Stimulated activated CD8-positive, alpha-beta memory T cell treated with anti-CD3 and anti-CD28 coated beads, Interleukin-4, amount 100 ng/mL, for 24 hours (primary cell): ENCODE measurements around the gene SEC63.

ENCODE experiments used
- DNase-seq: peaks from one replicate; pipeline ENCODE4 v3.0.0-alpha.2; 2020; ENCODE audit warnings: low read depth

The SEC63 gene

DNA sequence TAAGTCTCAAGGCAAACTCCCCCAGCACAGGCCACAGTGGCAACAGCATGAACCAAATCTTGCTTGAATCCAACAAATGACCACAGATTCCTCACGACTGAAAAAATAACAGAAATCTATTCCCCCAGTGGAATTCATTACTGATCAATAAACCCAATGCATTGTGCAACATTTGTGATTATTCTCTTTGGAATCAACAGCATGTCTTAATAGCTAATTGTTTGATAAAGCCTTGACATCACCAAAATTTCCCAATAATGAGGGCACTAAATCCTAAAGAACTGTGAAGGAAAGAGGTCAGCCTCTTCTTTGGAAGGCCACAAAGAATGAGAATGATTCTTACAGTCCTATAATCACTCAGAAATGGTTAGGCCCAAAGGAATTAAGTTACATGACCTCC lies 139.7 kb downstream of the SEC63 start:
- DNase-seq = no peak

DNA sequence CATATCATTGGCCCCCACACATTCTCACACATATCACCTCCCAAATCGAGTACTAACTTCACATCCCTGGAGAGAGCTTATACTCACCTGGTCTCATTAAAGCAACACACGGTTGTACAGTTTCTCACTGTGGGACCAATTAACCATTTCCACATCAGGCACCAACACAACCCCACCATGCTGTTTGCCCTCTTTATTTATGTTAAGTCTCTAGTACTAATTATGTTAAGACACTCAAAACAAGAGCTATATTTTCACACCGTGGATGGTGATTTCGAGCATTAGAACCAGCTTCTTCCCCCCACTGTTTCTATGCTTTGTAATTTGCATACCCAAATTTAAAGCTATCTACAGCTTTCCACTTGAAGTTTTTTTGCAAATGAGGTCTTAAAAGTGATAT lies 140.2 kb downstream of the SEC63 start:
- DNase-seq = no peak
